ENCODE results near the gene DHRS12.
A peak's percentile ranks its signal among the peaks of the same experiment; 100 is the strongest.

The DHRS12 gene

GRCh38 chr13:51819544-51819943 is 15.6 kb upstream of the DHRS12 start:
- Histone ChIP-seq H2BK5ac (ENCODE audit: low read depth, low read length, poor library complexity) (no peak overlapping the region), H3K4me3 (ENCODE audit: low read depth, low read length) (no peak overlapping the region), H4K8ac (ENCODE audit: low read depth, low read length) (no peak overlapping the region), H3K27ac (ENCODE audit: low read depth, low read length) (no peak overlapping the region), H3K23ac (ENCODE audit: low read length) (no peak overlapping the region), H3K79me1 (ENCODE audit: low read length) (no peaks in the 10 kb centered on the region), H3K18ac (ENCODE audit: low read length) (no peak overlapping the region), H3K4ac (ENCODE audit: low read depth, low read length) (no peak overlapping the region), H4K91ac (ENCODE audit: low read depth, low read length) (no peak overlapping the region), H3K4me2 (ENCODE audit: low read length) (no peak overlapping the region), H2AFZ (ENCODE audit: insufficient read depth, low read length, poor library complexity) (no peak overlapping the region), H3K9ac (ENCODE audit: low read length) (no peak overlapping the region), H4K12ac (ENCODE audit: low read depth, low read length) (no peak overlapping the region), H2BK120ac (ENCODE audit: insufficient read depth, low read length, poor library complexity) (no peak overlapping the region), H3K36me3 (ENCODE audit: control insufficient read depth in 1 of 2, insufficient read depth in 2 of 2, low read length in 2 of 2) (no peaks in the 10 kb centered on the region), H3K4me1 (ENCODE audit: control insufficient read depth in 1 of 2, insufficient read depth in 2 of 2, low read length in 2 of 2) (peaks cover 0 to 2% of the 10 kb centered on the region in 2 experiments), H3K14ac (ENCODE audit: low read length) (no peak overlapping the region), H3K9me3 (ENCODE audit: insufficient read depth, low read depth, low read length) (peaks cover 1% of the 10 kb centered on the region), H2AK5ac (ENCODE audit: low read length) (no peak overlapping the region), H3K27me3 (ENCODE audit: insufficient read depth, low read length) (no peaks in the 10 kb centered on the region), H2BK12ac (ENCODE audit: low read length) (no peak overlapping the region), H3K79me2 (ENCODE audit: control insufficient read depth, insufficient read depth, low read length, poor library complexity) (no peaks in the 10 kb centered on the region)
- DNase-seq = no peak
- WGBS (ENCODE audit: extremely low coverage, insufficient coverage, insufficient read length) = no CpG with 5 or more reads among the region's 3 CpGs

- no peak overlapping the region for H3K9ac ChIP-seq (ENCODE audit: low read length)
- peaks cover 1% of the 10 kb centered on the region for H3K9me3 ChIP-seq (ENCODE audit: insufficient read depth, low read depth, low read length)
- no peak overlapping the region for H2BK12ac ChIP-seq (ENCODE audit: low read length)
- peaks cover 0 to 2% of the 10 kb centered on the region in 2 experiments for H3K4me1 ChIP-seq (ENCODE audit: control insufficient read depth in 1 of 2, insufficient read depth in 2 of 2, low read length in 2 of 2)
- H3K4ac ChIP-seq (ENCODE audit: low read depth, low read length) = no peak overlapping the region
- no peaks in the 10 kb centered on the region for H3K27me3 ChIP-seq (ENCODE audit: insufficient read depth, low read length)
- DNase-seq = peak in 1 of 2 donors; percentile 13
- no peak overlapping the region for H3K4me2 ChIP-seq (ENCODE audit: low read length)
- no peak overlapping the region for H4K8ac ChIP-seq (ENCODE audit: low read depth, low read length)
- no peaks in the 10 kb centered on the region for H3K79me1 ChIP-seq (ENCODE audit: low read length)
- H2AK5ac ChIP-seq (ENCODE audit: low read length) = no peak overlapping the region
- H2AFZ ChIP-seq (ENCODE audit: insufficient read depth, low read length, poor library complexity) = no peak overlapping the region
- no peak overlapping the region for H3K23ac ChIP-seq (ENCODE audit: low read length)
- no peak overlapping the region for H4K91ac ChIP-seq (ENCODE audit: low read depth, low read length)
- no peaks in the 10 kb centered on the region for H3K36me3 ChIP-seq (ENCODE audit: control insufficient read depth in 1 of 2, insufficient read depth in 2 of 2, low read length in 2 of 2)
- H2BK120ac ChIP-seq (ENCODE audit: insufficient read depth, low read length, poor library complexity) = no peak overlapping the region
- H3K4me3 ChIP-seq (ENCODE audit: low read depth, low read length) = no peak overlapping the region
- no peak overlapping the region for H3K14ac ChIP-seq (ENCODE audit: low read length)
- H3K79me2 ChIP-seq (ENCODE audit: control insufficient read depth, insufficient read depth, low read length, poor library complexity) = no peaks in the 10 kb centered on the region
- no CpG with 5 or more reads among the region's 9 CpGs for WGBS (ENCODE audit: extremely low coverage, insufficient coverage, insufficient read length)
- H4K12ac ChIP-seq (ENCODE audit: low read depth, low read length) = no peak overlapping the region
- no peak overlapping the region for H2BK5ac ChIP-seq (ENCODE audit: low read depth, low read length, poor library complexity)
- H3K18ac ChIP-seq (ENCODE audit: low read length) = no peak overlapping the region
- H3K27ac ChIP-seq (ENCODE audit: low read depth, low read length) = no peak overlapping the region
Observed at GRCh38 chr13:51818781-51819511, 15.0 kb upstream of the DHRS12 start.

- H3K23ac ChIP-seq (ENCODE audit: low read length) = no peak overlapping the region
- no CpG with 5 or more reads among the region's 4 CpGs for WGBS (ENCODE audit: extremely low coverage, insufficient coverage, insufficient read length)
- H3K4ac ChIP-seq (ENCODE audit: low read depth, low read length) = no peak overlapping the region
- no peak overlapping the region for H3K9ac ChIP-seq (ENCODE audit: low read length)
- H2BK120ac ChIP-seq (ENCODE audit: insufficient read depth, low read length, poor library complexity) = no peak overlapping the region
- no peak overlapping the region for H2AFZ ChIP-seq (ENCODE audit: insufficient read depth, low read length, poor library complexity)
- H3K79me2 ChIP-seq (ENCODE audit: control insufficient read depth, insufficient read depth, low read length, poor library complexity) = no peaks in the 10 kb centered on the region
- H2BK12ac ChIP-seq (ENCODE audit: low read length) = no peak overlapping the region
- no peak overlapping the region for H3K4me3 ChIP-seq (ENCODE audit: low read depth, low read length)
- no peak overlapping the region for H3K18ac ChIP-seq (ENCODE audit: low read length)
- no peak overlapping the region for H4K91ac ChIP-seq (ENCODE audit: low read depth, low read length)
- no peak overlapping the region for H2AK5ac ChIP-seq (ENCODE audit: low read length)
- no peak overlapping the region for H2BK5ac ChIP-seq (ENCODE audit: low read depth, low read length, poor library complexity)
- H3K36me3 ChIP-seq (ENCODE audit: control insufficient read depth in 1 of 2, insufficient read depth in 2 of 2, low read length in 2 of 2) = no peaks in the 10 kb centered on the region
- peaks cover 0 to 2% of the 10 kb centered on the region in 2 experiments for H3K4me1 ChIP-seq (ENCODE audit: control insufficient read depth in 1 of 2, insufficient read depth in 2 of 2, low read length in 2 of 2)
- H3K4me2 ChIP-seq (ENCODE audit: low read length) = no peak overlapping the region
- H3K27ac ChIP-seq (ENCODE audit: low read depth, low read length) = no peak overlapping the region
- H3K79me1 ChIP-seq (ENCODE audit: low read length) = no peaks in the 10 kb centered on the region
- H4K8ac ChIP-seq (ENCODE audit: low read depth, low read length) = no peak overlapping the region
- DNase-seq = no peak
- no peak overlapping the region for H3K14ac ChIP-seq (ENCODE audit: low read length)
- no peak overlapping the region for H4K12ac ChIP-seq (ENCODE audit: low read depth, low read length)
- no peaks in the 10 kb centered on the region for H3K27me3 ChIP-seq (ENCODE audit: insufficient read depth, low read length)
- H3K9me3 ChIP-seq (ENCODE audit: insufficient read depth, low read depth, low read length) = peaks cover 1% of the 10 kb centered on the region
Observed at GRCh38 chr13:51818276-51818675, 14.3 kb upstream of the DHRS12 start.

GRCh38 chr13:51817717-51818116 is 13.8 kb upstream of the DHRS12 start:
- no peak overlapping the region for H3K23ac ChIP-seq (ENCODE audit: low read length)
- no peaks in the 10 kb centered on the region for H3K27me3 ChIP-seq (ENCODE audit: insufficient read depth, low read length)
- no peak overlapping the region for H3K9ac ChIP-seq (ENCODE audit: low read length)
- H2BK5ac ChIP-seq (ENCODE audit: low read depth, low read length, poor library complexity) = no peak overlapping the region
- H3K18ac ChIP-seq (ENCODE audit: low read length) = no peak overlapping the region
- H2BK12ac ChIP-seq (ENCODE audit: low read length) = no peak overlapping the region
- H2AK5ac ChIP-seq (ENCODE audit: low read length) = no peak overlapping the region
- no peak for DNase-seq
- H3K9me3 ChIP-seq (ENCODE audit: insufficient read depth, low read depth, low read length) = peaks cover 1% of the 10 kb centered on the region
- H3K4me1 ChIP-seq (ENCODE audit: control insufficient read depth in 1 of 2, insufficient read depth in 2 of 2, low read length in 2 of 2) = peaks cover 0 to 2% of the 10 kb centered on the region in 2 experiments
- no peak overlapping the region for H4K8ac ChIP-seq (ENCODE audit: low read depth, low read length)
- H3K27ac ChIP-seq (ENCODE audit: low read depth, low read length) = no peak overlapping the region
- no peak overlapping the region for H4K91ac ChIP-seq (ENCODE audit: low read depth, low read length)
- no peak overlapping the region for H3K14ac ChIP-seq (ENCODE audit: low read length)
- no peaks in the 10 kb centered on the region for H3K79me2 ChIP-seq (ENCODE audit: control insufficient read depth, insufficient read depth, low read length, poor library complexity)
- no CpG with 5 or more reads among the region's 8 CpGs for WGBS (ENCODE audit: extremely low coverage, insufficient coverage, insufficient read length)
- no peak overlapping the region for H2AFZ ChIP-seq (ENCODE audit: insufficient read depth, low read length, poor library complexity)
- H3K4ac ChIP-seq (ENCODE audit: low read depth, low read length) = no peak overlapping the region
- H3K79me1 ChIP-seq (ENCODE audit: low read length) = no peaks in the 10 kb centered on the region
- no peak overlapping the region for H4K12ac ChIP-seq (ENCODE audit: low read depth, low read length)
- H3K36me3 ChIP-seq (ENCODE audit: control insufficient read depth in 1 of 2, insufficient read depth in 2 of 2, low read length in 2 of 2) = no peaks in the 10 kb centered on the region
- no peak overlapping the region for H3K4me2 ChIP-seq (ENCODE audit: low read length)
- H2BK120ac ChIP-seq (ENCODE audit: insufficient read depth, low read length, poor library complexity) = no peak overlapping the region
- no peak overlapping the region for H3K4me3 ChIP-seq (ENCODE audit: low read depth, low read length)
